SU-DHL-6 (cell line): Measurements from ENCODE around the gene PCDHB8.
"Not testable (repeated sequence)": the region's sequence is repeated elsewhere in the genome, so short reads cannot be mapped to it uniquely, and the experiment has no call there.

Experiments
- H2AFZ ChIP-seq: fragments of 200-600 bp; sonication (generic); 2 replicates; pipeline ENCODE4 v1.6.1; 2014; ENCODE audit warnings: low read depth, mild to moderate bottlenecking, moderate library complexity, mixed read lengths, antibody characterized with exemption, low read length; ENCODE audit not compliant: severe bottlenecking
- H3F3A ChIP-seq: fragments of 200-600 bp; shearing (Covaris generic); 2 replicates; pipeline ENCODE4 v1.6.0; 2016; ENCODE audit warnings: antibody characterized with exemption, mild to moderate bottlenecking; ENCODE audit not compliant: insufficient read depth
- H3K27ac ChIP-seq: fragments of 200-600 bp; sonication (generic); 2 replicates; pipeline ENCODE4 v1.5.1; 2016; ENCODE audit warnings: low read depth, mild to moderate bottlenecking, low read length, moderate library complexity, mixed read lengths
- H3K27me3 ChIP-seq: fragments of 200-600 bp; sonication (generic), shearing (Covaris generic); 2 replicates; pipeline ENCODE4 v1.6.0; 2014; ENCODE audit warnings: mild to moderate bottlenecking, low read length
- H3K36me3 ChIP-seq: fragments of 200-600 bp; sonication (generic); 2 replicates; pipeline ENCODE4 v1.6.1; 2014; ENCODE audit warnings: mild to moderate bottlenecking, low read length, mixed read lengths
- H3K4me2 ChIP-seq: fragments of 300-600, 200-600 bp; shearing (Covaris generic), sonication (generic); 2 replicates; pipeline ENCODE4 v1.6.0; 2014; ENCODE audit warnings: low read length, low read depth, mild to moderate bottlenecking; ENCODE audit not compliant: poor library complexity, severe bottlenecking
- H3K4me3 ChIP-seq: fragments of 200-600 bp; sonication (generic); 2 replicates; pipeline ENCODE4 v1.5.1; 2014; ENCODE audit warnings: antibody characterized with exemption, low read length, mild to moderate bottlenecking, mixed read lengths; ENCODE audit not compliant: insufficient read depth, poor library complexity, severe bottlenecking
- H3K79me2 ChIP-seq: fragments of 200-600 bp; sonication (generic); 2 replicates; pipeline ENCODE4 v1.6.1; 2014; ENCODE audit warnings: mild to moderate bottlenecking, low read length, moderate library complexity; ENCODE audit not compliant: insufficient read depth
- H3K9ac ChIP-seq: fragments of 200-600 bp; sonication (generic); 2 replicates; pipeline ENCODE4 v1.7.0; 2014; ENCODE audit warnings: mild to moderate bottlenecking, low read length
- H3K9me2 ChIP-seq: fragments of 200-600 bp; sonication (generic); replicated peaks from 2 replicates; pipeline ENCODE4 v1.6.1; 2014; ENCODE audit warnings: low read length; ENCODE audit not compliant: insufficient read depth
- H3K9me3 ChIP-seq: fragments of 200-600 bp; sonication (generic); 2 replicates; pipeline ENCODE4 v1.6.1; 2014; ENCODE audit warnings: low read length, mixed read lengths; ENCODE audit not compliant: insufficient read depth
- H4K20me1 ChIP-seq: fragments of 200-600 bp; sonication (generic); 2 replicates; pipeline ENCODE4 v1.6.1; 2014; ENCODE audit warnings: low read depth, mild to moderate bottlenecking, antibody characterized with exemption, low read length, moderate library complexity, mixed read lengths
- CTCF ChIP-seq: fragments of 200-600 bp; sonication (generic); IDR thresholded peaks from one replicate; pipeline ENCODE4 v1.5.1; 2017; ENCODE audit warnings: antibody characterized with exemption, mild to moderate bottlenecking, low read length, moderate library complexity; ENCODE audit not compliant: insufficient read depth, poor library complexity, severe bottlenecking
- EZH2phosphoT487 ChIP-seq: fragments of 200-600 bp; sonication (generic), shearing (Covaris generic); conservative IDR thresholded peaks from 2 replicates; pipeline ENCODE4 v1.6.1; 2018; ENCODE audit warnings: mild to moderate bottlenecking, antibody characterized with exemption, low read length, moderate library complexity, mixed read lengths

PCDHB8 gene

GRCh38 chr5:141149812-141150211, 27.8 kb upstream of the PCDHB8 start, which contains the start of gene PCDHB6:
TSS of gene PCDHB6 (plus strand) at chr5:141150057. CDS start at chr5:141150258, 201 bp downstream.
- TF ChIP-seq CTCF (peak; percentile 32), EZH2phosphoT487 (no peak)
- no peak within 1 kb of the TSS for H3K27ac ChIP-seq
- no peaks in the 10 kb centered on the region for H3K79me2 ChIP-seq
- no peaks in the 10 kb centered on the region for H3F3A ChIP-seq
- no peak within 1 kb of the TSS for H3K4me2 ChIP-seq
- H3K4me3 ChIP-seq: no peak within 1 kb of the TSS
- no peaks in the 10 kb centered on the region for H3K9me3 ChIP-seq
- H3K36me3 ChIP-seq: no peaks in the 10 kb centered on the region
- H3K27me3 ChIP-seq: no peaks in the 10 kb centered on the region
- H4K20me1 ChIP-seq: no peaks in the 10 kb centered on the region
- H3K9me2 ChIP-seq: no peaks in the 10 kb centered on the region
- no peak within 1 kb of the TSS for H2AFZ ChIP-seq
- H3K9ac ChIP-seq: no peak within 1 kb of the TSS

GRCh38 chr5:141150224-141150992, 27.2 kb upstream of the PCDHB8 start:
- H3K36me3 ChIP-seq: no peaks in the 10 kb centered on the region
- H3F3A ChIP-seq: no peaks in the 10 kb centered on the region
- H3K9me2 ChIP-seq: no peaks in the 10 kb centered on the region
- no peaks in the 10 kb centered on the region for H3K79me2 ChIP-seq
- H3K9me3 ChIP-seq: no peaks in the 10 kb centered on the region
- H4K20me1 ChIP-seq: no peaks in the 10 kb centered on the region
- no peak overlapping the region for H3K27ac ChIP-seq
- H3K4me3 ChIP-seq: no peak overlapping the region
- TF ChIP-seq CTCF (no peak), EZH2phosphoT487 (no peak)
- no peak overlapping the region for H2AFZ ChIP-seq
- no peaks in the 10 kb centered on the region for H3K27me3 ChIP-seq
- H3K4me2 ChIP-seq: no peak overlapping the region
- H3K9ac ChIP-seq: no peak overlapping the region

- Histone ChIP-seq H3K9ac (no peak overlapping the region), H3F3A (no peaks in the 10 kb centered on the region), H3K4me3 (no peak overlapping the region), H3K9me3 (no peaks in the 10 kb centered on the region), H3K36me3 (no peaks in the 10 kb centered on the region), H3K4me2 (no peak overlapping the region), H3K27me3 (no peaks in the 10 kb centered on the region), H3K27ac (no peak overlapping the region), H3K79me2 (no peaks in the 10 kb centered on the region), H4K20me1 (no peaks in the 10 kb centered on the region), H3K9me2 (no peaks in the 10 kb centered on the region), H2AFZ (no peak overlapping the region)
- TF ChIP-seq EZH2phosphoT487: no peak
- TF ChIP-seq CTCF: no peak
Observed at GRCh38 chr5:141150993-141151325, 26.6 kb upstream of the PCDHB8 start.

- H3K27me3 ChIP-seq, H3K4me2 ChIP-seq, H3K36me3 ChIP-seq, H3K4me3 ChIP-seq, H3K9me3 ChIP-seq, H4K20me1 ChIP-seq, H3K9ac ChIP-seq, H3K79me2 ChIP-seq, H3K27ac ChIP-seq, H2AFZ ChIP-seq, H3F3A ChIP-seq, H3K9me2 ChIP-seq: not testable (repeated sequence)
Observed at GRCh38 chr5:141151632-141152031, 26.0 kb upstream of the PCDHB8 start.

GRCh38 chr5:141152096-141152495, 25.5 kb upstream of the PCDHB8 start:
- H3K4me2 ChIP-seq, H3K9ac ChIP-seq, H3K27me3 ChIP-seq, H2AFZ ChIP-seq, H3K36me3 ChIP-seq, H3K9me2 ChIP-seq, H3F3A ChIP-seq, H3K4me3 ChIP-seq, H3K9me3 ChIP-seq, H3K27ac ChIP-seq, H3K79me2 ChIP-seq, H4K20me1 ChIP-seq: not testable (repeated sequence)
